Measurements from ENCODE around the gene PTPRN2.

GRCh38 chr7:157627646-157628045 is 960.0 kb downstream of the PTPRN2 start:
- TF ChIP-seq EZH2 (IDR thresholded peaks at IDR 0.05; ENCODE audit: low read depth, low read length, severe bottlenecking) (no peak), EGR1 (IDR thresholded peaks at IDR 0.05; ENCODE audit: borderline replicate concordance, low read depth, low read length) (no peak), JUN (IDR thresholded peaks at IDR 0.05; ENCODE audit: low read depth, low read length) (no peak), YY1 (IDR thresholded peaks at IDR 0.05; ENCODE audit: low read depth, low read length) (no peak), HDAC6 (IDR thresholded peaks at IDR 0.05; ENCODE audit: low read depth, low read length) (no peak), POLR2A (IDR thresholded peaks at IDR 0.05; ENCODE audit: control extremely low read depth in 1 of 2, low read depth in 2 of 2, low read length in 2 of 2) (no peak), MAX (IDR thresholded peaks at IDR 0.05) (no peak), SP1 (IDR thresholded peaks at IDR 0.05; ENCODE audit: low read depth, low read length) (no peak)

Data from H1 (cell line).